NCI-H1105 (cell line): ENCODE measurements around the gene COP1.
A peak's percentile ranks its signal among the peaks of the same experiment; 100 is the strongest.
"Not testable (repeated sequence)": the region's sequence is repeated elsewhere in the genome, so short reads cannot be mapped to it uniquely, and the experiment has no call there.

Source experiments
- DNase-seq: peaks from one replicate; lab custom pipeline; 2025; lab: John Stamatoyannopoulos, UW

COP1 gene

DNA sequence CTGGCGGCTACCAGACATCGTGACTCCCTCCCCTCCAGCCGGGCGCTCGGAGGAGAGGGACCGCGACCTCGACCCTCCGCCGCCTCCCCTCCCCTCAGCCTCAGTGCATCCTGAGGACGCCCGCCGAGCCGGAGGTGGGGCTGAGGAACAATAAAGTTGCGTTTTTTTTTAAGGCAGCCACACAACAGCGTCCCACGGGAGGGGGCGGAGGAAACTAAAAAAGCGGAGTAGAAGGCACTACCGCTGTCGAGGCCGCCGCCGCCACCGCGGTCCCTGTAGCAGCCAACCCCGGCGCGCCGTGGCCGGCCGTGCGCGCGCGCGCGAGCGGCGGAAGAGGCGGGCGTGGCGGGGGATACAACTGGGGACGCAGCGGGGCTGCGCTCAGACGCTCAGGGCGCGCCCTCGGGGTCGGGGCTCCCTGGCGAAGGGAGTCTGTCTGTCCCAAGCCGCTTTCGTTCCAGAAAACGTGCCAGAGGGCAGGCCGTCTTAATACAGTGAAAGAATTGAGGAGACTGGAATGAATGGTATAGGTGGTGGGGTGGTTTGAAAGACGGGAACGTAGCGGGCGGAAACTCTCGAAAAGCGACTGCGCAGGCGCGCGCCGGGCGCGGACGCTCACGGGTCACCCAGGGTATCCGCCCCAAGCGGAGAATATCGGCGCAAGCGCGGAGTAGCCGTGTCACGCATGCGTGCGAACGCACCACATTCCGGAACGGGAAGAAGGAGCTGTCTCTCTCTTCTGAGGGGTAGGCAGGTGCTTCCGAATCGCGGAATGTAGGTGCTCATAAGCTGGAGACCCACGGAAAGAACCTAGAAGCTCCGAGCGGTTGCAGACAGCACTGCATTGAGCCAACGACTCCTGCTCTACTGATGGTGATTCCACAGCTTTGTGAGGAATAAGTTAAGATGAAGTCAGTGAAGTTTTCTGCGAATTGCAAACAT, at the start of gene COP1:
Gene COP1, minus strand, starts transcription at position 326 of the 942 bp plus-strand sequence. Its CDS starts 308 bp downstream, at position 18.
- DNase-seq: peak; percentile 95

- DNase-seq: no peak
Observed at GRCh38 chr1:176252191-176252590, 45.1 kb upstream of the COP1 start.

GRCh38 chr1:176244851-176245250, 37.8 kb upstream of the COP1 start:
- no peak for DNase-seq

DNA sequence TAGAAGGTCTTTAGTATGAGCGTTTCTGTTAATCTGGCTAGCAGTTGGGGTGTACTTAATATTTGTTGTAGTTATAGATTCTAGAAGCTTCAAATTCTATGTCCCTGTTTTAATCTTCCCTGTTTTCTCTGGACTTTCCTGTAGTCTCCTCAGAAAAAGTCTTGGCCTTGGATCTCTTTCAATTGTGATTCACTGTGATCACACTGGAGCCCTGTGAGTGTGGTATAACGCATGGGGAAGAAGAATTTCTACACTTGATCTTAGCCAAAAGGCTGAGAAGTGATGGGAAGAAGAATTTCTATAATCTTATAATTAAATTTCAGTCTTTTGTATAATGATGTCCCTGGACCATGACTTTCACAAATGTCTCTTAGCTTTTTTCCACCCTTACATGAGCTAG, 36.7 kb upstream of the COP1 start:
- no peak for DNase-seq

DNA sequence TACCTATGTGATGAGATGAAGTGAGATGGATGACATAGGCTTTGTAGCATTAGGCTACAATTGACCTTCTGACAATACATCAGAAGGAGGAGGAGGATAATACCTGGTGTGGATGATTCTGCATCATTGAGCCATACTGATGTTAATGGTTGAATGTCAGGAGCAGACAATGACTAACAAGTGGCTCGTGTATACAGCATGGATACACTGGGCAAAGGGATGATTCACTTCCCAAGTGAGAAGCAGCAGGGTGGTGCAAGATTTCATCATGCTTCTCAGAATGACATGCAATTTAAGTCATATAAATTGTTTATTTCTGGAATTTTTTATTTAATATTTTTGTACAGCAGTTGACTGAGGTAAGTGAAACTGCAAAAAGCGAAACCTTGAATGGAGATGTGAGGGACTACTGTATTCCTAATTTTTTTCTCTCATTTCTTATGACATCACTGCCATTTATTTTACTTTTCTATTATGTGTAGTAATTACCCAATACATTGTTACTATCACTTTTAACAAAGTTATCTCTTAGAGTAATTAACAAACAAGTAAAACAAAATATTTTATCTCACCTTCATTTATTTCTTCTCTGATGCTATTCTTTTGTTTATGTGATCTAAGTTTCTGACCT, 34.4 kb upstream of the COP1 start:
- no peak for DNase-seq

DNA sequence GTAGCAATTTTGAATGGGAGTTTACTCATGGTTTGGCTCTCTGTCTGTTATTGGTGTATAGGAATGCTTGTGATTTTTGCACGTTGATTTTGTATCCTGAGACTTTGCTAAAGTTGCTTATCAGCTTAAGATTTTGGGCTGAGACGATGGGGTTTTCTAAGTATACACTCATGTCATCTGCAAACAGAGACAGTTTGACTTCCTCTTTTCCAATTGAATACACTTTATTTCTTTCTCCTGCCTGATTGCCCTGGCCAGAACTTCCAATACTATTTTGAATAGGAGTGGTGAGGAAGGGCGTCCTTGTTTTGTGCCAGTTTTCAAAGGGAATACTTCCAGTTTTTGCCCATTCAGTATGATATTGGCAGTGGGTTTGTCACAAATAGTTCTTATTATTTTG, 26.6 kb upstream of the COP1 start:
- not testable (repeated sequence) for DNase-seq

DNA sequence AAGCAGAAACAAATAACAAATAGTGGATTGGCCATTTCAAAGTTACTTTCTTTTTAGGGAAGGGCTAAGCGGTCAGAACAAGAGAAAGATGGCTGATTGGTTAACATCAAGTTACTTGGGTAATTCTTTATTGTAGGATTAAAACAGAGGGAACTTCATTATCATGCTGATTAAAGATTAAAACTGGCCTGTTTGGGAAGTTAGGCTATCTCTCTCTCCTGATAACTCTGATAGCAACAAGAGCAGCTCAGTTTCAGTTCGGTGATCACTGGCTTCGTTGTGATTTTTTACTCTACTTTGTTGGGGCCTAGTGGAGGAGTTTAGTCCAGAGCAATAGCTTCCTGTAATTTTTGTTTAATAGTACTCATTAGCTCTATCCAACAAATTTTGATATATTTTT, 20.5 kb upstream of the COP1 start:
- DNase-seq: no peak

GRCh38 chr1:176225911-176226310, 18.8 kb upstream of the COP1 start:
- no peak for DNase-seq

GRCh38 chr1:176225479-176225875, 18.4 kb upstream of the COP1 start:
- DNase-seq: no peak

- no peak for DNase-seq
Observed at GRCh38 chr1:176222196-176222595, 15.1 kb upstream of the COP1 start.

DNA sequence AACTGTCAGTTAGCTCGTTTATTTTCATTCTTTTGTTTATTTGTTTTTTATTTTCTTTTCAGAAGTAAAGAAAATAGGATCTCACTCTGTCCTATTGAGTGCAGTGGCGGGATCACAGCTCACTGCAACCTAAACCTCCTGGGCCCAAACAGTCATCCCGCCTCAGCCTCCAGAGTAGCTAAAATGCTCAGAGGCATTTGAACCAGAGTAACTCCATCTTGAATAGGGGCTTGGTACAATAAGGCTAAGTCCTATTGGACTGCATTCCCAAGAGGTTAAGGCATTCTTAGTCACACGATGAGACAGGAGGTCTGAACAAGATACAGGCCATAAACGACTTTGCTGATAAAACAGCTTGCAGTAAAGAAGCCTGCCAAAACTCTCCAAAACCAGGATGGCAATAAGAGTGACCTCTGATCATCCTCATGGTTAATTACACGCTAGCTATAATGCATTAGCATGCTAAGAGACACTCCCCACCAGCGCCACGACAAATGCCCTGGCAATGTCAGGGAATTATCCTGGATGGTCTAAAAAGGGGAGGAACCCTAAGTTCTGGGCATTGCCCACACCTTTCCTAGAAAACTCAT, 13.1 kb upstream of the COP1 start:
- DNase-seq: no peak

- DNase-seq: no peak
Observed at GRCh38 chr1:176217461-176218099, 10.5 kb upstream of the COP1 start.

DNA sequence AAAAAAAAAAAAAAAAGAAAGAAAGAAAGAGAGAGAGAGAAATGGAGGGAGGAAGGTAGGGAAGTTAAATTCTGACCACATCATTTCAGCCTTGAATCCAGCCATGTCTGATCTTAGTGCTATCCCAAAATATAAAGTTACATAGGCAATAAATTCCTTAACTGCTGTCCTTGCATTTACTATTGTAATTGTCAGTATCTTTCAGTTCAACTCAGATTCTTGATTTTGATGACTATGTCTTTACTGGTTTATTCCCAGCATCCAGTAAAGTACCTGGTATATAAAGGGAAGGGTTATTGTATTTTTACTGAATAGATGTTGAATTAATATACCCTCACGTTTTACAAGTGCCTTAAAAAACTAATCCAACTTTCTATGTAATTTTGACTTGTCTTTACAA, 8.9 kb upstream of the COP1 start:
- no peak for DNase-seq

DNA sequence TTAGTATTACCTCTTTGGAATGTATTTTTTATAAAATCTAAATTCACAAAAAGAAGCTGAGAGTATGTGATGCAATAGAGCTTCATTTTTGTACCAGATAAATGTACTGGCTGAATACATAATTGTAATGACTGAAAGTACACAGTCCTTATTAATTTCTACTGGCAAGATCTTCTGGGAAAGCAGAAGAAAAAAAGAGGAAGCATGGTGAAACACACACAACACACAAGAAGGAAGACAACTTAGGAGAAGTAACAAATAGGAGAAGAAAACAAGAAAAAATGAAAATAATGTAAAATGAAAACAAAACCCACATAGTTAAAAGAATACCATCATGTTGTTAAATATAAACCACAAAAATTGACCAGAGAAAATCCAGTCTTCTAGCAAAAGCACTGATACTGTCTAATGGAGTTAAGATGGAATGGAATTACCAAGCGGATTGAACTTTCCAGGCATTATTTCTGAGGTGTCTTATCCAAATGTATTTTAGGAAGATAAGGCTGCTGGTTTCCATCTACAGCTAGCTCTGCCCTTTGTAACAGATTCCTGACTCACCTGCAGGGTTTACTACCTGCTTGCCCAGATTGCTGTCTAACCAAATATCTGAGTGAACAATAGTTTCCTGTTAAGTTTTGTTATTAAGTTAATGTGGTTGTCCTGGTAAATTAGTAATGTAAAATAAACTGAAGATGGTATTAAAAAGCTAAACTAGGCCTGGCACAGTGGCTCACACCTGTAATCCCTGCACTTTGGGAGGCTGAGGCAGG, 4.5 kb upstream of the COP1 start:
- DNase-seq: no peak

GRCh38 chr1:176208034-176208433, 948 bp upstream of the COP1 start:
- no peak for DNase-seq

GRCh38 chr1:176206006-176206960, 803 bp downstream of the COP1 start:
- no peak for DNase-seq

- no peak for DNase-seq
Observed at GRCh38 chr1:176205332-176205914, 1.7 kb downstream of the COP1 start.

DNA sequence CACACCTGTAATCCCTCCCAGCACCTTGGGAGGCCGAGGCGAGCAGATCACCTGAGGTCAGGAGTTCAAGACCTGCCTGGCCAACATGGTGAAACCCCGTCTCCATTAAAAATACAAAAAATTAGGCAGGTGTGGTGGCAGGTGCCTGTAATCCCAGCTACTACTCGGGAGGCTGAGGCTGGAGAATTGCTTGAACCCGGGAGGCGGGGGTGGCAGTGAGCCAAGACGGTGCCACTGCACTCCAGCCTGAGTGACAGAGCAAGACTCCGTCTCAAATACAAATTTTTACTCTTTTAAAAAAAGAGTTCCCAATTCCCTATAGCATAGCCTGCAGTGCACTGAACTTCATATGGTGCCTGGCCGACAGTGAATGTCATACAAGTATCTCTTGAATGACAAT, 2.4 kb downstream of the COP1 start:
- not testable (repeated sequence) for DNase-seq

DNA sequence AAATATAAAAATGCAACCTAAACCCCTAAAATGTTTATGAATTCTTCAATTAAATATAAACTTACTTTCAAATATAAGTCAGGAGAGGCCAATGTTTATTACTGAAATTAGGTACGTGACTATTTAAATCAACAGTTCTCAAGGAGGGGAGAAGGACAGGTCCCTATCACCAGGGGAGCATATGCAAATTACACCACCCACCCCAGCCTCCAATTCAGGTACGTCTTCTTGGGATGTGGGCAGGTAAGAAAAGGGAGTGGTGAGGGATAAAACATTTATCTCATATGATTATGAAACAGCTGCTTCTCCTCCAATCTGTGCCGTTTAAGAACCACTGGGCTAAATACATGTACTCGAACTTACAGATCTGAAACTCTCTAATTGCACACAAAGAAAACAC, 3.4 kb downstream of the COP1 start:
- DNase-seq: no peak

- DNase-seq: no peak
Observed at GRCh38 chr1:176201568-176201967, 5.5 kb downstream of the COP1 start.
